ENCODE results near the gene PSMB5. TPM values are rescaled to one million over a fixed set of nuclear protein-coding genes. Genes with fewer than 3 reads are reported as not detected.

Gene PSMB5
- total RNA-seq, 4 donors from 2014 or later: 135 to 155 (median 145) TPM

- H3K27ac ChIP-seq (replicated peaks in 1 of 4): no peak overlapping the region
- TF ChIP-seq POLR2AphosphoS5 (IDR thresholded peaks at IDR 0.05) (peak in 1 of 2 donors; percentile 56), EP300 (IDR thresholded peaks at IDR 0.05) (no peak), CTCF (IDR thresholded peaks at IDR 0.05) (peak; percentile 89 to 92 (median 91)), POLR2A (IDR thresholded peaks at IDR 0.05; ENCODE audit: low read depth) (no peak)
- peaks cover 0 to 7% (median 0%) of the 10 kb centered on the region in 4 donors for H3K27me3 ChIP-seq
- intact Hi-C loops (cut with DNase I): loop anchor here (2.0 to 10.0 kb wide), 2 partner anchors 72 to 112 kb away; partner anchors contain the start of gene LRP10
- peak; percentile 97 for DNase-seq (ENCODE audit: extremely low spot score)
- no peak overlapping the region for H3K4me3 ChIP-seq
- H3K36me3 ChIP-seq: peaks cover 0 to 34% (median 11%) of the 10 kb centered on the region in 4 donors
- no peaks in the 10 kb centered on the region for H3K9me3 ChIP-seq
- WGBS: 24% methylated on average over 5 of the region's 5 CpGs
- H3K4me1 ChIP-seq: peaks cover 4 to 20% (median 15%) of the 10 kb centered on the region in 4 donors
Measured at GRCh38 chr14:22986508-22987054, 48.1 kb downstream of the PSMB5 start.

GRCh38 chr14:22985894-22986507, 48.7 kb downstream of the PSMB5 start:
- Histone ChIP-seq H3K9me3 (no peaks in the 10 kb centered on the region), H3K27me3 (peaks cover 0 to 12% (median 0%) of the 10 kb centered on the region in 4 donors), H3K27ac (replicated peaks in 1 of 4) (no peak overlapping the region), H3K4me3 (no peak overlapping the region), H3K36me3 (peaks cover 0 to 28% (median 9%) of the 10 kb centered on the region in 4 donors), H3K4me1 (peaks cover 8 to 26% (median 21%) of the 10 kb centered on the region in 4 donors)
- 64% methylated on average over 2 of the region's 2 CpGs for WGBS
- intact Hi-C loops (cut with DNase I): loop anchor here (2.0 to 10.0 kb wide), 2 partner anchors 73 to 111 kb away; partner anchors contain the start of gene LRP10
- TF ChIP-seq CTCF (IDR thresholded peaks at IDR 0.05) (no peak), POLR2AphosphoS5 (IDR thresholded peaks at IDR 0.05) (no peak), POLR2A (IDR thresholded peaks at IDR 0.05; ENCODE audit: low read depth) (no peak), EP300 (IDR thresholded peaks at IDR 0.05) (no peak)
- DNase-seq (ENCODE audit: extremely low spot score): no peak

- DNase-seq (ENCODE audit: extremely low spot score): no peak
- intact Hi-C loops (cut with DNase I): loop anchor here (5.0 to 10.0 kb wide), 2 partner anchors 53 to 110 kb away; partner anchors contain the start of gene LRP10
- H3K4me3 ChIP-seq: no peak overlapping the region
- H3K4me1 ChIP-seq: peaks cover 12 to 35% (median 30%) of the 10 kb centered on the region in 4 donors
- TF ChIP-seq EP300 (IDR thresholded peaks at IDR 0.05) (no peak), CTCF (IDR thresholded peaks at IDR 0.05) (no peak), POLR2AphosphoS5 (IDR thresholded peaks at IDR 0.05) (no peak), POLR2A (IDR thresholded peaks at IDR 0.05; ENCODE audit: low read depth) (no peak)
- WGBS: 89% methylated on average over 6 of the region's 6 CpGs
- peaks cover 0 to 25% (median 9%) of the 10 kb centered on the region in 4 donors for H3K36me3 ChIP-seq
- no peak overlapping the region for H3K27ac ChIP-seq (replicated peaks in 1 of 4)
- H3K27me3 ChIP-seq: peaks cover 0 to 18% (median 0%) of the 10 kb centered on the region in 4 donors
- H3K9me3 ChIP-seq: no peaks in the 10 kb centered on the region
Measured at GRCh38 chr14:22984959-22985658, 49.6 kb downstream of the PSMB5 start.

GRCh38 chr14:22982477-22983245, 52.0 kb downstream of the PSMB5 start, which contains the start of gene AJUBA:
Gene AJUBA, minus strand, starts transcription at chr14:22982551. Its CDS starts 285 bp downstream, at chr14:22982266.
- peak; percentile 95 for DNase-seq (ENCODE audit: extremely low spot score)
- intact Hi-C loops (cut with DNase I): loop anchor here (5.0 to 10.0 kb wide), 2 partner anchors 50 to 108 kb away; partner anchors contain the start of gene LRP10
- Histone ChIP-seq H3K27me3 (peaks cover 0 to 18% (median 0%) of the 10 kb centered on the region in 4 donors), H3K27ac (replicated peaks in 1 of 4) (peak within 1 kb of the TSS; percentile 75 to 89 (median 83)), H3K4me1 (peaks cover 37 to 59% (median 54%) of the 10 kb centered on the region in 4 donors), H3K36me3 (peaks cover 0 to 6% (median 3%) of the 10 kb centered on the region in 4 donors), H3K9me3 (no peaks in the 10 kb centered on the region), H3K4me3 (peak within 1 kb of the TSS; percentile 74 to 87 (median 74))
- WGBS: under 1% methylated on average over 24 of the region's 48 CpGs
- TF ChIP-seq POLR2A (IDR thresholded peaks at IDR 0.05; ENCODE audit: low read depth) (no peak), POLR2AphosphoS5 (IDR thresholded peaks at IDR 0.05) (peak; percentile 54 to 82)

Measured in esophagus muscularis mucosa (tissue), 4 donors.